NB4 (cell line): ENCODE measurements around the gene SNX8.
"Not testable (repeated sequence)": the region's sequence is repeated elsewhere in the genome, so short reads cannot be mapped to it uniquely, and the experiment has no call there.

Experiments
- POLR2A ChIP-seq: IDR thresholded peaks from 2 replicates; pipeline ENCODE4 v1.6.1; 2011; ENCODE audit warnings: mild to moderate bottlenecking; ENCODE audit not compliant: insufficient read length; ENCODE audit errors: extremely low read depth
- TF ChIP-seq, protein P1 (sequence below): IDR thresholded peaks from one replicate; pipeline ENCODE4 v1.5.1; 2012; ENCODE audit warnings: low read depth, low read length
- TF ChIP-seq, protein P2 (sequence below): IDR thresholded peaks from 2 replicates; pipeline ENCODE4 v1.6.1; 2011; ENCODE audit warnings: low read depth, low read length

DNA sequence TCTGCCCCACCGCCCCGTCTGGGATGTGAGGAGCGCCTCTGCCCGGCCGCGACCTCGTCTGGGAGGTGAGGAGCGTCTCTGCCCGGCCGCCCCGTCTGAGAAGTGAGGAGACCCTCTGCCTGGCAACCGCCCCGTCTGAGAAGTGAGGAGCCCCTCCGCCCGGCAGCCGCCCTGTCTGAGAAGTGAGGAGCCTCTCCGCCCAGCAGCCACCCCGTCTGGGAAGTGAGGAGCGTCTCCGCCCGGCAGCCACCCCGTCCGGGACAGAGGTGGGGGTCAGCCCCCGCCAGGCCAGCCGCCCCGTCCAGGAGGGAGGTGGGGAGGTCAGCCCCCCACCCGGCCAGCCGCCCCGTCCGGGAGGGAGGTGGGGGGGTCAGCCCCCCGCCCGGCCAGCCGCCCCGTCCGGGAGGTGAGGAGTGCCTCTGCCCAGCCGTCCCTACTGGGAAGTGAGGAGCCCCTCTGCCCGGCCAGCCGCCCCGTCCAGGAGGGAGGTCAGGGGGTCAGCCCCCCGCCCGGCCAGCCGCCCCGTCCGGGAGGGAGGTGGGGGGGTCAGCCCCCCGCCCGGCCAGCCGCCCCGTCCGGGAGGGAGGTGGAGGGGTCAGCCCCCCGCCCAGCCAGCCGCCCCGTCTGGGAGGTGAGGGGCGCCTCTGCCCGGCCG lies 11.4 kb downstream of the SNX8 start:
- TF ChIP-seq POLR2A: not testable (repeated sequence)
- TF ChIP-seq, protein P1, sequence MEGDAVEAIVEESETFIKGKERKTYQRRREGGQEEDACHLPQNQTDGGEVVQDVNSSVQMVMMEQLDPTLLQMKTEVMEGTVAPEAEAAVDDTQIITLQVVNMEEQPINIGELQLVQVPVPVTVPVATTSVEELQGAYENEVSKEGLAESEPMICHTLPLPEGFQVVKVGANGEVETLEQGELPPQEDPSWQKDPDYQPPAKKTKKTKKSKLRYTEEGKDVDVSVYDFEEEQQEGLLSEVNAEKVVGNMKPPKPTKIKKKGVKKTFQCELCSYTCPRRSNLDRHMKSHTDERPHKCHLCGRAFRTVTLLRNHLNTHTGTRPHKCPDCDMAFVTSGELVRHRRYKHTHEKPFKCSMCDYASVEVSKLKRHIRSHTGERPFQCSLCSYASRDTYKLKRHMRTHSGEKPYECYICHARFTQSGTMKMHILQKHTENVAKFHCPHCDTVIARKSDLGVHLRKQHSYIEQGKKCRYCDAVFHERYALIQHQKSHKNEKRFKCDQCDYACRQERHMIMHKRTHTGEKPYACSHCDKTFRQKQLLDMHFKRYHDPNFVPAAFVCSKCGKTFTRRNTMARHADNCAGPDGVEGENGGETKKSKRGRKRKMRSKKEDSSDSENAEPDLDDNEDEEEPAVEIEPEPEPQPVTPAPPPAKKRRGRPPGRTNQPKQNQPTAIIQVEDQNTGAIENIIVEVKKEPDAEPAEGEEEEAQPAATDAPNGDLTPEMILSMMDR: not testable (repeated sequence)
- TF ChIP-seq, protein P2, sequence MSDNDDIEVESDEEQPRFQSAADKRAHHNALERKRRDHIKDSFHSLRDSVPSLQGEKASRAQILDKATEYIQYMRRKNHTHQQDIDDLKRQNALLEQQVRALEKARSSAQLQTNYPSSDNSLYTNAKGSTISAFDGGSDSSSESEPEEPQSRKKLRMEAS: not testable (repeated sequence)
